ENCODE results near the gene STXBP1. TPM values are rescaled to one million over a fixed set of nuclear protein-coding genes. Genes with fewer than 3 reads are reported as not detected.

The STXBP1 gene
- total and polyA plus RNA-seq, 2 of the 13 experiments (the other 11 are each of a cell fraction or from before 2014, with no cell fraction given): 2.9 TPM

DNA sequence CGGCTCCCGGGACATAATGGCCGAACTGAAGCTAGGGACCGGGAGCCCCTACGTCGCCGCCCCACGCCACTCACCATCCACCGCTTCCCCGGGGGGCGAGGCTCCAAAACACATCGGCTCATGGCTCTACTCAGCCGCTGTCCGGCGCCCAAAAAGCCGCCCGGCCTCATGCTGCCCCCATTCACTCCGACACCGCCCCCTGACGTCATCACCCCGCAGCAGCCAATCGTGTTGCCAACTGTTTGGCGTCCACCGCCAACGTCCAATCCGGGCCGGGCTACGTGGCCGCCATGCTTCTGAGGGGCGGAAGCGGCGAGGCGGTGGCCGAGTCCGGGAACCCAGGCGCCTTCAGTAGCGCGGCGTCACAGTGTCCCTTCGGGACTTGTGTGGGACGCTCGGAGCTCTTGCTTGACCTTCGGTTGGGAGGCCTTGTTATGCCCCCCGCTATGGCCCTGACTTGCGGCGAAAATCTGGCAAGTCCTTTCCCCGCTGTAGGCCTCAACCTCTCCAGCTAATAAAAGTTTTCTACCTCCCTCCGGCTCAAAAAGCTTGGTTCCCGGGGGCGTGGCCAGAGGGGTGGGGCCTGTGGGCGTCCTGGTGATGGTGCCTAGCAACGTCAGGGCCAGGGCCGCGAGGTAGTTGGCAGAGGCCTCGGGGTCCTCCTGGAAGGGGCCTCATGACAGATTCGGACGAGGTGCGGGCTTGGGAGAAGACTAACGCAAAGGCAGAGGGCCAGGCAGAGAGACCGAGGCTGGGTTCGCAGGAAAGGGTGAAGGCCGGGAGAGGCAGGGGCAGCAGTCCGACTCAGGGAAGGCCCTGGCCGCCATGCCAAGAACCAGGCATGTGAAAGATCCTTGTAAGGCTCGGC, 103.6 kb downstream of the STXBP1 start, which contains the start of the genes PTRH1 and TTC16 (continued):
- TF ChIP-seq, protein P1, sequence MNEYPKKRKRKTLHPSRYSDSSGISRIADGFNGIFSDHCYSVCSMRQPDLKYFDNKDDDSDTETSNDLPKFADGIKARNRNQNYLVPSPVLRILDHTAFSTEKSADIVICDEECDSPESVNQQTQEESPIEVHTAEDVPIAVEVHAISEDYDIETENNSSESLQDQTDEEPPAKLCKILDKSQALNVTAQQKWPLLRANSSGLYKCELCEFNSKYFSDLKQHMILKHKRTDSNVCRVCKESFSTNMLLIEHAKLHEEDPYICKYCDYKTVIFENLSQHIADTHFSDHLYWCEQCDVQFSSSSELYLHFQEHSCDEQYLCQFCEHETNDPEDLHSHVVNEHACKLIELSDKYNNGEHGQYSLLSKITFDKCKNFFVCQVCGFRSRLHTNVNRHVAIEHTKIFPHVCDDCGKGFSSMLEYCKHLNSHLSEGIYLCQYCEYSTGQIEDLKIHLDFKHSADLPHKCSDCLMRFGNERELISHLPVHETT (CRISPR knock-in tag; conservative IDR thresholded peaks at IDR 0.05): 0 out of 2 replicates have a peak, but pooled peaks have one; percentile 34
- no peak for TF ChIP-seq ARNT (IDR thresholded peaks at IDR 0.05)
- TF ChIP-seq, protein P2, sequence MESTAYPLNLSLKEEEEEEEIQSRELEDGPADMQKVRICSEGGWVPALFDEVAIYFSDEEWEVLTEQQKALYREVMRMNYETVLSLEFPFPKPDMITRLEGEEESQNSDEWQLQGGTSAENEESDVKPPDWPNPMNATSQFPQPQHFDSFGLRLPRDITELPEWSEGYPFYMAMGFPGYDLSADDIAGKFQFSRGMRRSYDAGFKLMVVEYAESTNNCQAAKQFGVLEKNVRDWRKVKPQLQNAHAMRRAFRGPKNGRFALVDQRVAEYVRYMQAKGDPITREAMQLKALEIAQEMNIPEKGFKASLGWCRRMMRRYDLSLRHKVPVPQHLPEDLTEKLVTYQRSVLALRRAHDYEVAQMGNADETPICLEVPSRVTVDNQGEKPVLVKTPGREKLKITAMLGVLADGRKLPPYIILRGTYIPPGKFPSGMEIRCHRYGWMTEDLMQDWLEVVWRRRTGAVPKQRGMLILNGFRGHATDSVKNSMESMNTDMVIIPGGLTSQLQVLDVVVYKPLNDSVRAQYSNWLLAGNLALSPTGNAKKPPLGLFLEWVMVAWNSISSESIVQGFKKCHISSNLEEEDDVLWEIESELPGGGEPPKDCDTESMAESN (CRISPR knock-in tag; conservative IDR thresholded peaks at IDR 0.05): peak; percentile 69; the same call in 1 of the 2 replicates
- TF ChIP-seq, protein P3, sequence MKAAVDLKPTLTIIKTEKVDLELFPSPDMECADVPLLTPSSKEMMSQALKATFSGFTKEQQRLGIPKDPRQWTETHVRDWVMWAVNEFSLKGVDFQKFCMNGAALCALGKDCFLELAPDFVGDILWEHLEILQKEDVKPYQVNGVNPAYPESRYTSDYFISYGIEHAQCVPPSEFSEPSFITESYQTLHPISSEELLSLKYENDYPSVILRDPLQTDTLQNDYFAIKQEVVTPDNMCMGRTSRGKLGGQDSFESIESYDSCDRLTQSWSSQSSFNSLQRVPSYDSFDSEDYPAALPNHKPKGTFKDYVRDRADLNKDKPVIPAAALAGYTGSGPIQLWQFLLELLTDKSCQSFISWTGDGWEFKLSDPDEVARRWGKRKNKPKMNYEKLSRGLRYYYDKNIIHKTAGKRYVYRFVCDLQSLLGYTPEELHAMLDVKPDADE (CRISPR knock-in tag; IDR thresholded peaks at IDR 0.05): no peak
- no peak for TF ChIP-seq KAT2B (IDR thresholded peaks at IDR 0.05; ENCODE audit: borderline replicate concordance, low read depth, low read length)
- TF ChIP-seq ZNF589 (CRISPR knock-in tag; conservative IDR thresholded peaks at IDR 0.05): no peak
- TF ChIP-seq ZNF441 (CRISPR knock-in tag; IDR thresholded peaks at IDR 0.05; ENCODE audit: borderline replicate concordance): no peak
- TF ChIP-seq HMG20A (CRISPR knock-in tag; IDR thresholded peaks at IDR 0.05; ENCODE audit: borderline replicate concordance): no peak
- no peak for TF ChIP-seq HES4 (CRISPR knock-in tag; IDR thresholded peaks at IDR 0.05; ENCODE audit: borderline replicate concordance)
- TF ChIP-seq, protein P4, sequence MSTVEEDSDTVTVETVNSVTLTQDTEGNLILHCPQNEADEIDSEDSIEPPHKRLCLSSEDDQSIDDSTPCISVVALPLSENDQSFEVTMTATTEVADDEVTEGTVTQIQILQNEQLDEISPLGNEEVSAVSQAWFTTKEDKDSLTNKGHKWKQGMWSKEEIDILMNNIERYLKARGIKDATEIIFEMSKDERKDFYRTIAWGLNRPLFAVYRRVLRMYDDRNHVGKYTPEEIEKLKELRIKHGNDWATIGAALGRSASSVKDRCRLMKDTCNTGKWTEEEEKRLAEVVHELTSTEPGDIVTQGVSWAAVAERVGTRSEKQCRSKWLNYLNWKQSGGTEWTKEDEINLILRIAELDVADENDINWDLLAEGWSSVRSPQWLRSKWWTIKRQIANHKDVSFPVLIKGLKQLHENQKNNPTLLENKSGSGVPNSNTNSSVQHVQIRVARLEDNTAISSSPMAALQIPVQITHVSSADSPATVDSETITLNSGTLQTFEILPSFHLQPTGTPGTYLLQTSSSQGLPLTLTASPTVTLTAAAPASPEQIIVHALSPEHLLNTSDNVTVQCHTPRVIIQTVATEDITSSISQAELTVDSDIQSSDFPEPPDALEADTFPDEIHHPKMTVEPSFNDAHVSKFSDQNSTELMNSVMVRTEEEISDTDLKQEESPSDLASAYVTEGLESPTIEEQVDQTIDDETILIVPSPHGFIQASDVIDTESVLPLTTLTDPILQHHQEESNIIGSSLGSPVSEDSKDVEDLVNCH (CRISPR knock-in tag; IDR thresholded peaks at IDR 0.05): no peak
- TF ChIP-seq ZNF124 (CRISPR knock-in tag; IDR thresholded peaks at IDR 0.05): 0 out of 2 replicates have a peak, but pooled peaks have one; percentile 15
- TF ChIP-seq U2AF1 (optimal IDR thresholded peaks at IDR 0.05; ENCODE audit: low read depth, low read length): no peak
- TF ChIP-seq, protein P5, sequence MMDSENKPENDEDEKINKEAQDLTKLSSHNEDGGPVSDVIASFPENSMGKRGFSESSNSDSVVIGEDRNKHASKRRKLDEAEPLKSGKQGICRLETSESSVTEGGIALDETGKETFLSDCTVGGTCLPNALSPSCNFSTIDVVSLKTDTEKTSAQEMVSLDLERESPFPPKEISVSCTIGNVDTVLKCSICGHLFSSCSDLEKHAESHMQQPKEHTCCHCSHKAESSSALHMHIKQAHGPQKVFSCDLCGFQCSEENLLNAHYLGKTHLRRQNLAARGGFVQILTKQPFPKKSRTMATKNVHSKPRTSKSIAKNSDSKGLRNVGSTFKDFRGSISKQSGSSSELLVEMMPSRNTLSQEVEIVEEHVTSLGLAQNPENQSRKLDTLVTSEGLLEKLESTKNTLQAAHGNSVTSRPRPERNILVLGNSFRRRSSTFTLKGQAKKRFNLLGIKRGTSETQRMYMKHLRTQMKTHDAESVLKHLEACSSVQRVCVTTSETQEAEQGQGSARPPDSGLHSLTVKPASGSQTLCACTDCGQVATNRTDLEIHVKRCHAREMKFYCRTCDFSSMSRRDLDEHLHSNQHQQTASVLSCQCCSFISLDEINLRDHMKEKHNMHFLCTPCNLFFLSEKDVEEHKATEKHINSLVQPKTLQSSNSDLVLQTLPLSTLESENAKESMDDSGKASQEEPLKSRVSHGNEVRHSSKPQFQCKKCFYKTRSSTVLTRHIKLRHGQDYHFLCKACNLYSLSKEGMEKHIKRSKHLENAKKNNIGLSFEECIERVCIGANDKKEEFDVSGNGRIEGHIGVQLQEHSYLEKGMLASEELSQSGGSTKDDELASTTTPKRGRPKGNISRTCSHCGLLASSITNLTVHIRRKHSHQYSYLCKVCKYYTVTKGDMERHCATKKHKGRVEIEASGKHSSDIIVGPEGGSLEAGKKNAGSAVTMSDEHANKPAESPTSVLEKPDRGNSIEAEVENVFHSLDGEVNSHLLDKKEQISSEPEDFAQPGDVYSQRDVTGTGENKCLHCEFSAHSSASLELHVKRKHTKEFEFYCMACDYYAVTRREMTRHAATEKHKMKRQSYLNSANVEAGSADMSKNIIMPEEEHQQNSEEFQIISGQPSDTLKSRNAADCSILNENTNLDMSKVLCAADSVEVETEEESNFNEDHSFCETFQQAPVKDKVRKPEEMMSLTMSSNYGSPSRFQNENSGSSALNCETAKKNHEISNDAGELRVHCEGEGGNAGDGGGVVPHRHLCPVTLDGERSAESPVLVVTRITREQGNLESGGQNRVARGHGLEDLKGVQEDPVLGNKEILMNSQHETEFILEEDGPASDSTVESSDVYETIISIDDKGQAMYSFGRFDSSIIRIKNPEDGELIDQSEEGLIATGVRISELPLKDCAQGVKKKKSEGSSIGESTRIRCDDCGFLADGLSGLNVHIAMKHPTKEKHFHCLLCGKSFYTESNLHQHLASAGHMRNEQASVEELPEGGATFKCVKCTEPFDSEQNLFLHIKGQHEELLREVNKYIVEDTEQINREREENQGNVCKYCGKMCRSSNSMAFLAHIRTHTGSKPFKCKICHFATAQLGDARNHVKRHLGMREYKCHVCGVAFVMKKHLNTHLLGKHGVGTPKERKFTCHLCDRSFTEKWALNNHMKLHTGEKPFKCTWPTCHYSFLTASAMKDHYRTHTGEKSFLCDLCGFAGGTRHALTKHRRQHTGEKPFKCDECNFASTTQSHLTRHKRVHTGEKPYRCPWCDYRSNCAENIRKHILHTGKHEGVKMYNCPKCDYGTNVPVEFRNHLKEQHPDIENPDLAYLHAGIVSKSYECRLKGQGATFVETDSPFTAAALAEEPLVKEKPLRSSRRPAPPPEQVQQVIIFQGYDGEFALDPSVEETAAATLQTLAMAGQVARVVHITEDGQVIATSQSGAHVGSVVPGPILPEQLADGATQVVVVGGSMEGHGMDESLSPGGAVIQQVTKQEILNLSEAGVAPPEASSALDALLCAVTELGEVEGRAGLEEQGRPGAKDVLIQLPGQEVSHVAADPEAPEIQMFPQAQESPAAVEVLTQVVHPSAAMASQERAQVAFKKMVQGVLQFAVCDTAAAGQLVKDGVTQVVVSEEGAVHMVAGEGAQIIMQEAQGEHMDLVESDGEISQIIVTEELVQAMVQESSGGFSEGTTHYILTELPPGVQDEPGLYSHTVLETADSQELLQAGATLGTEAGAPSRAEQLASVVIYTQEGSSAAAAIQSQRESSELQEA (CRISPR knock-in tag; IDR thresholded peaks at IDR 0.05; ENCODE audit: not compliant biosample characterization): no peak

All from HepG2 (cell line).